ENCODE data around the gene DDX1.

GRCh38 chr2:15633971-15634346 is 42.3 kb downstream of the DDX1 start:
- TF ChIP-seq CTCF (IDR thresholded peaks at IDR 0.05) (no peak), POLR2A (IDR thresholded peaks at IDR 0.05) (no peak)
